ENCODE results near the gene SDHAF1. TPM values are rescaled to one million over a fixed set of nuclear protein-coding genes. Genes with fewer than 3 reads are reported as not detected.
"Not testable (repeated sequence)": the region's sequence is repeated elsewhere in the genome, so short reads cannot be mapped to it uniquely, and the experiment has no call there.

SDHAF1 gene
- total RNA-seq, 2 experiments from 2014 or later: 26.1 to 52.6 TPM

DNA sequence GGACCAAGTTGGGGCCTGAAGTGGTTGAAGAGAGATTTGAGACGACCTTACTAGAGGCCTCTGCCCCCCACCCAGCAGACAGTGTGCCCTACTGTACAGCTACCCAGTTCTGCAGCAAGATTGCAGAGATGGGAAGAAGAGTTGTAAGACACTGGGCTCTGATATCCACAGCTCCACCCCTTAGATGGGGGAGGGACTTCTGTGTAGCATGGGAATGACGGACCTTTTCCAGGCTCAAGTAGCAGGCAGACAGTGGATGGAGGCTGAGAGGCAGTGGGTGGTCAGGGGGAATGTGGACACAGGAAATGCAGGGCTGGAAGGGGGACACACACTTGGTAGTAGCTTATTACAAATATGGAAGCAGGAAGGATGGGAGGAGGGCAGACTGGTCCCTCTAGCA, 45.9 kb upstream of the SDHAF1 start:
- H3K79me2 ChIP-seq (ENCODE audit: insufficient read depth, low read depth, low read length): no peaks in the 10 kb centered on the region
- CTCF ChIA-PET (ENCODE audit: unreplicated experiment): no interaction called here
- no peaks in the 10 kb centered on the region for H3K9me2 ChIP-seq (ENCODE audit: insufficient read depth, low read length)
- intact Hi-C loops (cut with micrococcal nuclease; ENCODE audit: unreplicated experiment): no loop called here
- H3K9me3 ChIP-seq (ENCODE audit: low read length): no peaks in the 10 kb centered on the region
- DNase-seq (ENCODE audit: low spot score): no peak
- POLR2A ChIA-PET: interaction anchor here (0.6 kb wide), 1 partner anchor 338 kb away, joined by 7 read pairs; no protein-coding TSS in a partner anchor
- H3K4me3 ChIP-seq (ENCODE audit: low read depth, low read length, poor library complexity, severe bottlenecking): no peak overlapping the region
- BruUV-seq (replicated peaks): no TSS peak
- peaks cover 14% of the 10 kb centered on the region for H3K4me1 ChIP-seq (ENCODE audit: insufficient read depth, low read length, poor library complexity, severe bottlenecking)
- no peak overlapping the region for H3K4me2 ChIP-seq (ENCODE audit: low read length)
- TF ChIP-seq, protein P1, sequence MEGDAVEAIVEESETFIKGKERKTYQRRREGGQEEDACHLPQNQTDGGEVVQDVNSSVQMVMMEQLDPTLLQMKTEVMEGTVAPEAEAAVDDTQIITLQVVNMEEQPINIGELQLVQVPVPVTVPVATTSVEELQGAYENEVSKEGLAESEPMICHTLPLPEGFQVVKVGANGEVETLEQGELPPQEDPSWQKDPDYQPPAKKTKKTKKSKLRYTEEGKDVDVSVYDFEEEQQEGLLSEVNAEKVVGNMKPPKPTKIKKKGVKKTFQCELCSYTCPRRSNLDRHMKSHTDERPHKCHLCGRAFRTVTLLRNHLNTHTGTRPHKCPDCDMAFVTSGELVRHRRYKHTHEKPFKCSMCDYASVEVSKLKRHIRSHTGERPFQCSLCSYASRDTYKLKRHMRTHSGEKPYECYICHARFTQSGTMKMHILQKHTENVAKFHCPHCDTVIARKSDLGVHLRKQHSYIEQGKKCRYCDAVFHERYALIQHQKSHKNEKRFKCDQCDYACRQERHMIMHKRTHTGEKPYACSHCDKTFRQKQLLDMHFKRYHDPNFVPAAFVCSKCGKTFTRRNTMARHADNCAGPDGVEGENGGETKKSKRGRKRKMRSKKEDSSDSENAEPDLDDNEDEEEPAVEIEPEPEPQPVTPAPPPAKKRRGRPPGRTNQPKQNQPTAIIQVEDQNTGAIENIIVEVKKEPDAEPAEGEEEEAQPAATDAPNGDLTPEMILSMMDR (conservative IDR thresholded peaks at IDR 0.05; ENCODE audit: low read length): no peak
- TF ChIP-seq EZH2phosphoT487 (IDR thresholded peaks at IDR 0.05; ENCODE audit: borderline replicate concordance, low read depth, low read length): no peak
- no peaks in the 10 kb centered on the region for H4K20me1 ChIP-seq (ENCODE audit: insufficient read depth, low read length)
- H3K36me3 ChIP-seq (ENCODE audit: insufficient read depth, low read length): no peaks in the 10 kb centered on the region
- H2AFZ ChIP-seq (ENCODE audit: low read length): no peak overlapping the region
- H3K27ac ChIP-seq (ENCODE audit: low read depth, low read length, poor library complexity, severe bottlenecking): no peak overlapping the region

DNA sequence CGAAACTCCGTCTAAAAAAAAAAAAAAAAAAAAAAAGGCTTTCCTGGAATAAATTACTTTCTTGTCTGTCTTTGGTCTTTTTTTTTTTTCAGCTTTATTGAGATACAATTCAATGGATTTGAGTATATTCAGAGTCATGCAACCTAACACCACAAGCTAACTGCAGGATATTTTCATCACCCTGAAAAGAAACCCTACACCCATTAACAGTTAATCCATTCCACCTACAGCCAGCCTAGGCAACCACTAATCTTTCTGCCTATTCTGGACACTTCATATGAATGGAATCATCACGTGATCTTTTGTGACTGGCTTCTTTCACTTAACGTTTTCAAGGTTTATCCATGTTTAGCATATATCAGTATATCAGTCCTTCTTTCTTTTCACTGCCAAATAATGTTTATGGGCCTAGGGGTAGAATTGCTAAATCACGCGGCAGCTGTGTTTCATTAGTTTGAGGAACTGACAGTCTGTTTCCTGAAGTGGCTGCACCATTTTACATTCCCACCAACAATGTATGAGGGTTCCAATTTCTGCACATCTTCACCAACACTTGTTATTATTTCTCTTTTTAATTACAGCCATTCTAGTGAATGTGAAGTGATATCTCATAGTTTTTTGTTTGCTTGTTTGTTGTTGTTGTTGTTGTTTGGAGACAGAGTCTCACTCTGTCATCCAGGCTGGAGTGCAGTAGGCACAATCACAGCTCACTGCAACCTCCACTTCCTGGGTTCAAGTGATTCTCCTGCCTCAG, 38.9 kb upstream of the SDHAF1 start:
- ChIA-PET POLR2A (interaction anchor here (0.6 kb wide), 1 partner anchor 252 kb away, joined by 4 read pairs; no protein-coding TSS in a partner anchor), CTCF (ENCODE audit: unreplicated experiment) (no interaction called here)
- no peaks in the 10 kb centered on the region for H4K20me1 ChIP-seq (ENCODE audit: insufficient read depth, low read length)
- no peak for TF ChIP-seq EZH2phosphoT487 (IDR thresholded peaks at IDR 0.05; ENCODE audit: borderline replicate concordance, low read depth, low read length)
- TF ChIP-seq, protein P1 (conservative IDR thresholded peaks at IDR 0.05; ENCODE audit: low read length): no peak
- no peak overlapping the region for H2AFZ ChIP-seq (ENCODE audit: low read length)
- no peak overlapping the region for H3K4me3 ChIP-seq (ENCODE audit: low read depth, low read length, poor library complexity, severe bottlenecking)
- no TSS peak for BruUV-seq (replicated peaks)
- no peak for DNase-seq (ENCODE audit: low spot score)
- no peaks in the 10 kb centered on the region for H3K79me2 ChIP-seq (ENCODE audit: insufficient read depth, low read depth, low read length)
- no peaks in the 10 kb centered on the region for H3K9me2 ChIP-seq (ENCODE audit: insufficient read depth, low read length)
- peaks cover 14% of the 10 kb centered on the region for H3K4me1 ChIP-seq (ENCODE audit: insufficient read depth, low read length, poor library complexity, severe bottlenecking)
- intact Hi-C loops (cut with micrococcal nuclease; ENCODE audit: unreplicated experiment): no loop called here
- no peaks in the 10 kb centered on the region for H3K36me3 ChIP-seq (ENCODE audit: insufficient read depth, low read length)
- no peak overlapping the region for H3K27ac ChIP-seq (ENCODE audit: low read depth, low read length, poor library complexity, severe bottlenecking)
- H3K4me2 ChIP-seq (ENCODE audit: low read length): no peak overlapping the region
- H3K9me3 ChIP-seq (ENCODE audit: low read length): no peaks in the 10 kb centered on the region

DNA sequence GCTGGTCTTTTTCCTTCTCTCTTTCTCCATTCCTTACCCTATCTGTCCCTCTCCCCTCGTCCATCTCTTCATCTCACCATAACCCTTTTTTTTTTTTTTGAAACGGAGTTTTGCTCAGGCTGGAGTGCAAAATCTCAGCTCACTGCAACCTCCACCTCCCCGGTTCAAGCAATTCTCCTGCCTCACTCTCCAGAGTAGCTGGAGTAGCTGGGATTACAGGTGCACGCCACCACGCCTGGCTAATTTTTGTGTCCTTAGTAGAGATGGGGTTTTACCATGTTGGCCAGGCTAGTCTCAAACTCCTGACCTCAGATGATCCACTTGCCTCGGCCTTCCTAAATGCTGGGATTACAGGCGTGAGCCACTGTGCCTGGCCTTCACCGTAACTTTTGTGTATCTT, 37.6 kb upstream of the SDHAF1 start:
- H3K27ac ChIP-seq (ENCODE audit: low read depth, low read length, poor library complexity, severe bottlenecking); H3K4me2 ChIP-seq (ENCODE audit: low read length); H3K4me3 ChIP-seq (ENCODE audit: low read depth, low read length, poor library complexity, severe bottlenecking); H3K36me3 ChIP-seq (ENCODE audit: insufficient read depth, low read length); POLR2A ChIA-PET; intact Hi-C loops (cut with micrococcal nuclease; ENCODE audit: unreplicated experiment); H2AFZ ChIP-seq (ENCODE audit: low read length); H3K9me3 ChIP-seq (ENCODE audit: low read length); CTCF ChIA-PET (ENCODE audit: unreplicated experiment); DNase-seq (ENCODE audit: low spot score); H3K79me2 ChIP-seq (ENCODE audit: insufficient read depth, low read depth, low read length); H3K9me2 ChIP-seq (ENCODE audit: insufficient read depth, low read length); H4K20me1 ChIP-seq (ENCODE audit: insufficient read depth, low read length); BruUV-seq (replicated peaks): not testable (repeated sequence)
- H3K4me1 ChIP-seq (ENCODE audit: insufficient read depth, low read length, poor library complexity, severe bottlenecking): peaks cover 14% of the 10 kb centered on the region
